Body of pancreas (tissue), 4 donors: ENCODE data around the gene PSMG3. TPM values are rescaled to one million over a fixed set of nuclear protein-coding genes. Genes with fewer than 3 reads are reported as not detected.

Experiments used
- ATAC-seq: fragments of 150-250 bp; one replicate; pipeline ENCODE4 v1.9.1; 2016
- DNase-seq, 4 donors: peaks; one replicate each; pipeline ENCODE4 v3.0.0-alpha.2; 2019
- H3K27ac ChIP-seq, 4 donors: fragments of 200-600 bp; sonication (generic); 1 replicate in 3 of 4; 2 replicates in 1 of 4; pipeline versions ENCODE4 v1.5.1 to v1.6.1; 2016 to 2019; ENCODE audit warnings: mild to moderate bottlenecking in 1 of 4, mixed read lengths in 1 of 4, moderate library complexity in 1 of 4
- H3K27me3 ChIP-seq, 2 donors: fragments of 200-600 bp; sonication (generic); one replicate each; pipeline ENCODE4 v1.6.0; 2016; ENCODE audit warnings: mild to moderate bottlenecking in 1 of 2
- H3K36me3 ChIP-seq, 2 donors: fragments of 200-600 bp; sonication (generic); replicated peaks in 1 of 2; 2 replicates each; pipeline ENCODE4 v1.5.1; 2016; ENCODE audit warnings: low read depth in 2 of 2; ENCODE audit not compliant: insufficient read depth in 1 of 2
- H3K4me1 ChIP-seq: fragments of 200-600 bp; sonication (generic); one replicate; pipeline ENCODE4 v1.6.0; 2016
- H3K4me3 ChIP-seq, 2 donors: fragments of 200-600 bp; sonication (generic); 1 replicate in 1 of 2; 2 replicates in 1 of 2; pipeline ENCODE4 v1.5.1; 2016 to 2019
- H3K9me3 ChIP-seq, 3 donors: fragments of 200-600 bp; sonication (generic); 1 replicate in 2 of 3; 2 replicates in 1 of 3; pipeline ENCODE4 v1.5.1; 2016
- POLR2A ChIP-seq, 3 donors: fragments of 450-650 bp; IDR thresholded peaks; one replicate each; pipeline ENCODE4 v1.6.1; 2016; ENCODE audit warnings: antibody characterized with exemption in 3 of 3, mild to moderate bottlenecking in 2 of 3
- WGBS, 2 donors: methylation state at CpG; one replicate each; pipeline ENCODE4 v1.1.5; 2017; 5-methylcytosine and 5-hydroxymethylcytosine counted together
- intact Hi-C: fragments of 100-400 bp; cut with DNase I; formaldehyde crosslinking; loops from one replicate; pipeline ENCODE4 v1.15.1; 2023
- total RNA-seq, 2 donors: library from RNA; depleted of rRNA; stranded (reverse); fragments of >200 nt; gene quantifications; one replicate each; pipeline ENCODE4 v1.1.0, GENCODE V29; 2016
- TF ChIP-seq, protein P1 (sequence below), 7 experiments: fragments of 450-650 bp in 4 of 7; fragments of 200-600 bp in 3 of 7; sonication (generic) in 3 of 7; IDR thresholded peaks; one replicate each; pipeline ENCODE4 v1.5.1; 2016 to 2019; ENCODE audit warnings: antibody characterized with exemption in 7 of 7

Gene PSMG3
- total RNA-seq, 2 donors from 2014 or later: 34.0 to 39.6 TPM

DNA sequence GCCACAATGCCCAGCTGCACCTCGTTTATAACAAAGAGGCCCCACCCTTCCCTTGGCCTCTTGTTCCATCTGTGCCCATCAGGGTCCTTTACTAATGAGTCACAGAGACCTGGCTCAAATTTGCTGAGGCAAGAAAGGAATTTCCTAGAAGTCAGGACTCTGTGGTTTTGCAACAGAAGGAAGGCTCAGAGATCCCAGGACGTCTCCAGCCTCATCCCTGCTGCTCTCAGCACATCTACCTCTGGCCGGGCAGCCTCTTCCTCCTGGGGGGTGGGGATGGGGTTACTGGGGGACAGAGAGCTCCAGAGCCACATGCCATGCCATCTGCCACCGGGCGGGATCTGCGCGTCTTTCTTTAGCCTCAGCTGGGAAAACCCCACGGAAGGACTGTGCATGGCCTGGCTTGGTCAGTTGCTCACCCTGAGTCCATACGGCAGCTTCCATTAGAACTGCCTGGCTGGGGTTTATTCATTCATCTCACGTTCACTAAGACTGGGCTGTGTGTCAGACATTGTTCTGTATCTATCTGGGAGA lies 41.9 kb upstream of the PSMG3 start:
- Histone ChIP-seq H3K27ac (no peak overlapping the region), H3K36me3 (no peaks in the 10 kb centered on the region), H3K4me3 (no peak overlapping the region), H3K27me3 (peaks cover 0 to 5% of the 10 kb centered on the region in 2 donors), H3K9me3 (no peaks in the 10 kb centered on the region), H3K4me1 (no peaks in the 10 kb centered on the region)
- TF ChIP-seq, protein P1, sequence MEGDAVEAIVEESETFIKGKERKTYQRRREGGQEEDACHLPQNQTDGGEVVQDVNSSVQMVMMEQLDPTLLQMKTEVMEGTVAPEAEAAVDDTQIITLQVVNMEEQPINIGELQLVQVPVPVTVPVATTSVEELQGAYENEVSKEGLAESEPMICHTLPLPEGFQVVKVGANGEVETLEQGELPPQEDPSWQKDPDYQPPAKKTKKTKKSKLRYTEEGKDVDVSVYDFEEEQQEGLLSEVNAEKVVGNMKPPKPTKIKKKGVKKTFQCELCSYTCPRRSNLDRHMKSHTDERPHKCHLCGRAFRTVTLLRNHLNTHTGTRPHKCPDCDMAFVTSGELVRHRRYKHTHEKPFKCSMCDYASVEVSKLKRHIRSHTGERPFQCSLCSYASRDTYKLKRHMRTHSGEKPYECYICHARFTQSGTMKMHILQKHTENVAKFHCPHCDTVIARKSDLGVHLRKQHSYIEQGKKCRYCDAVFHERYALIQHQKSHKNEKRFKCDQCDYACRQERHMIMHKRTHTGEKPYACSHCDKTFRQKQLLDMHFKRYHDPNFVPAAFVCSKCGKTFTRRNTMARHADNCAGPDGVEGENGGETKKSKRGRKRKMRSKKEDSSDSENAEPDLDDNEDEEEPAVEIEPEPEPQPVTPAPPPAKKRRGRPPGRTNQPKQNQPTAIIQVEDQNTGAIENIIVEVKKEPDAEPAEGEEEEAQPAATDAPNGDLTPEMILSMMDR (IDR thresholded peaks at IDR 0.05): no peak
- no peak for TF ChIP-seq POLR2A (IDR thresholded peaks at IDR 0.05)
- intact Hi-C loops: no loop called here
- DNase-seq: no peak
- 39 to 54% methylated on average over 4 to 10 of the region's 10 CpGs for WGBS, 2 donors
- no peak for ATAC-seq

DNA sequence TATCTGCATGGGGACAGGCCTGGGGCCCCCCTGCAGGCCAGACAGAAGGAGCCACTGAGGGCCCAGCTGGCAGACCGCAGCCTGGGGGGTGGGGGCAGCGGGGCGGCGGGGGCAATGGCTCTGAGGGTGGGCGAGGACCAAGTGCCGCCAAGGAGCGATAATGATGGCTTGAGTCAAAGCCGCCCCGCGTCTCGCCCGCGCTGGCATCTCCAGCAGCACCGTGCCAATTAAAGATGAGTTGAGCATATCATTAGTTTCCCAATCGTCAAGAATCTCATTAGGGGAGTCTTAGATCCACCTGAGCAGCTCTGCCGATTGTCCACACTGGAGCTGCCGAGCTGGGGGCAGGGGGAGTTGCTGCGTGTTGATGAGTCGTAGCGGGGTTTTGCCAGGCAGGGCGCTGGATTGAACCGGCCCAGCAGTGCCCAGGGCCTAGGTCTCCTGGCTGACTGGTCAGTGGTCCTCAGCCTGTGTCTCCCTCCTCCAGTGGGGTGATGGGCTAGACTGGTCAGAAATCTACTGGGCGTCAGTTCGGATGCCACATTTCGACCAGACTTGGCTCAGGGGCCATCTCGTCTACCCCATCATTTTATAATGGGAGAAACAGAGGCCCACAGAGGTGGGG lies 41.0 kb upstream of the PSMG3 start:
- no peaks in the 10 kb centered on the region for H3K4me1 ChIP-seq
- no peaks in the 10 kb centered on the region for H3K9me3 ChIP-seq
- ATAC-seq (no peak), DNase-seq (no peak)
- no peak overlapping the region for H3K27ac ChIP-seq
- WGBS, 2 donors: 82 to 86% methylated on average over 21 to 25 of the region's 26 CpGs
- H3K36me3 ChIP-seq: no peaks in the 10 kb centered on the region
- H3K4me3 ChIP-seq: no peak overlapping the region
- peaks cover 0 to 7% of the 10 kb centered on the region in 2 donors for H3K27me3 ChIP-seq
- intact Hi-C loops: no loop called here
- TF ChIP-seq POLR2A (IDR thresholded peaks at IDR 0.05): no peak
- TF ChIP-seq, protein P1 (IDR thresholded peaks at IDR 0.05): no peak

DNA sequence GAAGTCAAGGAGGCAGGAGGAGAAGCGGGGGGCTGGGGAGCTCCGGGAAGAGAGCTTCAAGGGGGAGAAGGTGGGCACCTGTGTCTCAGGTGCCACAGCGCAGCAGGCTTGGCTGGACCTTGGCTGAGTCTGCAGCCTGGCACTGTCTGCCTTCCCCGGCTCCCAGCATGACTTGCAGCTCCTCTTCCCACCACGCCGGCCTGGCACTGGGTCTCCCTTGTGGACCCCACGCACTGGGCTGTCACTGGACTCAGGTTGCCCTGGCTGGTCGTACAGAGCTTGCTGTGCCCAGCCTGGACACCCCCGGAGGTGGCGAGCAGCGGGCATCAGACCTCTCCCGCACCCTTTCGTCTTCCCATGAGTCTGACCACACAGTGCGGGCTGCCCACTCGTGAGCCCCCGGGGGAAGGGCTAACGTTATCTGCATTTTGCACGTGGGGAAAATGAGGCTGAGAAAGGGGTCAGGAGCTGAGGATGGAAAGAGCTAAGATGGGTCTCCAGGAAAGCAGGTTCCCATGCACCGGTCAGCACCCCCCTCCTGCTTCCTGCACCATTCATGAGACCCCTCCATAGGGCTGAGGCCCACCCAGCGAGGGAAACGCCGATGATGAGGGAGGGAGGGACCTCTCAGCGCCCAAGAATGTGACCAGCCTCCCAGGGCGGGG lies 40.3 kb upstream of the PSMG3 start:
- WGBS, 2 donors: 69 to 70% methylated on average over 15 to 22 of the region's 24 CpGs
- Histone ChIP-seq H3K4me3 (no peak overlapping the region), H3K36me3 (no peaks in the 10 kb centered on the region), H3K27me3 (peaks cover 0 to 9% of the 10 kb centered on the region in 2 donors), H3K27ac (no peak overlapping the region), H3K4me1 (no peaks in the 10 kb centered on the region), H3K9me3 (no peaks in the 10 kb centered on the region)
- intact Hi-C loops: no loop called here
- no peak for DNase-seq
- TF ChIP-seq, protein P1 (IDR thresholded peaks at IDR 0.05): no peak
- TF ChIP-seq POLR2A (IDR thresholded peaks at IDR 0.05): no peak
- no peak for ATAC-seq

DNA sequence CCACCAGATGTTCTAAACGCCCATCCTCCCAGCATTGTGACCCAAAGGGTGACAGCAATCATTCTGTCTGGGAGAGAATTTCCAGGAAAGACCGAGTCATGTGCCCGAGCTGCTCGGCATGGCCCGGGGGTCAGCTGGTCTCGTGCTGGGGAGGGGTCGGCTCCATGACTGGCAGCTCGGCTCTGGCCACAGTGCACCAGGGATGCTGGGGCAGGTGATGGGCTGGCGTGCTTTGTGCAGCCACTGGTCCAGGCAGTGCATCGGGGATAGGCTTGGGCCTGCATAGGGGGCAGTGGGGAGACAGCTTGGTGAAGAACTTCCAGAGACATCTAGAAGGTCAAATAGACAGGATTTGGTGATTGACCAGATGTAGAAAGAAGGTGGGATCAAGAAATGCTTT lies 39.2 kb upstream of the PSMG3 start:
- H3K36me3 ChIP-seq: no peaks in the 10 kb centered on the region
- H3K27ac ChIP-seq: no peak overlapping the region
- no peaks in the 10 kb centered on the region for H3K9me3 ChIP-seq
- 75% methylated on average over 10 of the region's 10 CpGs; no CpG with 5 or more reads in 1 of the 2 donors for WGBS, 2 donors
- TF ChIP-seq POLR2A (IDR thresholded peaks at IDR 0.05): no peak
- TF ChIP-seq, protein P1 (IDR thresholded peaks at IDR 0.05): no peak
- ATAC-seq (no peak), DNase-seq (no peak)
- H3K27me3 ChIP-seq: peaks cover 0 to 9% of the 10 kb centered on the region in 2 donors
- intact Hi-C loops: no loop called here
- H3K4me3 ChIP-seq: no peak overlapping the region
- no peaks in the 10 kb centered on the region for H3K4me1 ChIP-seq
